K562 (cell line): ENCODE measurements around the gene SHANK1. TPM values are rescaled to one million over a fixed set of nuclear protein-coding genes. Genes with fewer than 3 reads are reported as not detected.

Source experiments
- BRF2 ChIP-seq: IDR thresholded peaks from 3 replicates; pipeline ENCODE4 v1.6.1; 2011; ENCODE audit warnings: borderline replicate concordance, mild to moderate bottlenecking; ENCODE audit not compliant: insufficient read length, insufficient read depth
- FOXJ2 ChIP-seq: fragments of 200-800 bp; sonication (Bioruptor generic); IDR thresholded peaks from 2 replicates; pipeline ENCODE4 v1.6.1; 2016; ENCODE audit warnings: missing genetic modification characterization, missing compliant biosample characterization
- HMG20B ChIP-seq: fragments of 250-450 bp; sonication (Bioruptor Pico); IDR thresholded peaks from 2 replicates; pipeline ENCODE4 v1.5.0; 2021; ENCODE audit warnings: mild to moderate bottlenecking
- HOMEZ ChIP-seq: fragments of 250-450 bp; sonication (Bioruptor Pico); IDR thresholded peaks from 2 replicates; pipeline ENCODE4 v1.4.0; 2020; ENCODE audit warnings: mild to moderate bottlenecking, moderate library complexity
- KAT7 ChIP-seq: sonication (generic); formaldehyde crosslinking; IDR thresholded peaks from 2 replicates; pipeline ENCODE4 v1.8.0; 2022; ENCODE audit warnings: missing genetic modification reagents, mild to moderate bottlenecking, borderline replicate concordance
- KDM1A ChIP-seq, 2 experiments: fragments of 450-650 bp; IDR thresholded peaks; 2 replicates each; pipeline ENCODE4 v1.6.1; 2016; ENCODE audit warnings: mild to moderate bottlenecking in 2 of 2
- MCM2 ChIP-seq: fragments of 450-650 bp; IDR thresholded peaks from 2 replicates; pipeline ENCODE4 v1.6.1; 2017; ENCODE audit warnings: low read depth, mild to moderate bottlenecking
- MCM7 ChIP-seq, 2 experiments: fragments of 450-650 bp; IDR thresholded peaks; 2 replicates each; pipeline ENCODE4 v1.6.1; 2016 to 2018
- MEF2D ChIP-seq: conservative IDR thresholded peaks from 2 replicates; pipeline ENCODE4 v1.6.1; 2016; ENCODE audit warnings: low read depth, missing genetic modification characterization, missing compliant biosample characterization
- MEIS2 ChIP-seq: fragments of 450-650 bp; IDR thresholded peaks from 2 replicates; pipeline ENCODE4 v1.6.1; 2014; ENCODE audit warnings: mild to moderate bottlenecking; ENCODE audit not compliant: partially characterized antibody
- MIER1 ChIP-seq: fragments of 450-650 bp; IDR thresholded peaks from 2 replicates; pipeline ENCODE4 v1.6.1; 2016; ENCODE audit warnings: antibody characterized with exemption, mild to moderate bottlenecking, low read depth
- MTF1 ChIP-seq: fragments of 250-450 bp; sonication (Bioruptor Pico); IDR thresholded peaks from 2 replicates; pipeline ENCODE4 v1.9.0; 2021; ENCODE audit warnings: moderate library complexity, mild to moderate bottlenecking, inconsistent platforms, borderline replicate concordance
- NCOA6 ChIP-seq: fragments of 450-650 bp; IDR thresholded peaks from 2 replicates; pipeline ENCODE4 v1.6.1; 2017; ENCODE audit warnings: mild to moderate bottlenecking
- PRPF4 ChIP-seq: fragments of 200-400 bp; formaldehyde crosslinking; IDR thresholded peaks from one replicate; pipeline ENCODE4 v1.6.1; 2017; ENCODE audit warnings: low read length, low read depth, mild to moderate bottlenecking; ENCODE audit not compliant: insufficient read depth, poor library complexity, severe bottlenecking
- ZNF217 ChIP-seq: sonication (generic); formaldehyde crosslinking; IDR thresholded peaks from 2 replicates; pipeline ENCODE4 v1.8.0; 2022; ENCODE audit warnings: mild to moderate bottlenecking, missing genetic modification reagents
- ZNF224 ChIP-seq: sonication (generic); formaldehyde crosslinking; IDR thresholded peaks from 2 replicates; pipeline ENCODE4 v1.8.0; 2022; ENCODE audit warnings: mild to moderate bottlenecking, missing genetic modification reagents
- ZNF280A ChIP-seq: fragments of 450-650 bp; IDR thresholded peaks from 2 replicates; pipeline ENCODE4 v1.6.1; 2018; ENCODE audit warnings: mild to moderate bottlenecking, low read depth; ENCODE audit not compliant: partially characterized antibody
- ZNF639 ChIP-seq, 2 experiments: fragments of 200-800 bp in 1 of 2; sonication (Bioruptor generic) in 1 of 2; sonication (generic) in 1 of 2; formaldehyde crosslinking in 1 of 2; IDR thresholded peaks in 1 of 2; conservative IDR thresholded peaks in 1 of 2; 2 replicates each; pipeline versions ENCODE4 v1.5.0 to v1.6.1; 2016 to 2020; ENCODE audit warnings: missing compliant biosample characterization in 1 of 2, missing genetic modification characterization in 1 of 2, missing genetic modification reagents in 1 of 2
- ZNF77 ChIP-seq: fragments of 250-450 bp; sonication (Bioruptor Pico); IDR thresholded peaks from 2 replicates; pipeline ENCODE4 v1.5.0; 2020
- polyA plus RNA-seq, 8 experiments: library from polyadenylated mRNA; depleted of rRNA in 4 of 8; stranded (reverse) in 5 of 8; unstranded in 3 of 8; fragments of >200 nt; fragmentation: Nextera tagmentation in 2 of 8; fragmentation: Illumina TruSeq in 1 of 8; extraction: Ambion mirVana in 2 of 8; extraction: Trizol in 1 of 8; gene quantifications; 2 replicates each; pipeline versions ENCODE4 v1.2.1 to v1.2.3, GENCODE V29; 2011 to 2014; ENCODE audit warnings: inconsistent platforms in 1 of 8, missing spikeins in 1 of 8
- total RNA-seq, 7 experiments: library from RNA; depleted of rRNA in 6 of 7; stranded (reverse); fragments of >200 nt in 6 of 7; fragmentation: Illumina TruSeq in 2 of 7; extraction: Trizol in 2 of 7; gene quantifications; 2 replicates each; pipeline versions ENCODE4 v1.2.1 to v1.2.3, GENCODE V29; 2011 to 2021; ENCODE audit warnings: low replicate concordance in 1 of 7

SHANK1 gene
- total and polyA plus RNA-seq, 9 of the 15 experiments (the other 6 are each of a cell fraction or from before 2014, with no cell fraction given): 0.33 to 1.3 (median 0.55) TPM; not detected in 2

GRCh38 chr19:50658441-50659317, 60.9 kb downstream of the SHANK1 start (continued):
- TF ChIP-seq NCOA6 (no peak), PRPF4 (no peak), KDM1A (IDR thresholded peaks at IDR 0.05) (no peak), KAT7 (peak; percentile 84; the same call in 1 of the 2 replicates), BRF2 (no peak), MIER1 (0 out of 2 replicates have a peak, but pooled peaks have one; percentile 40), ZNF280A (no peak), MTF1 (CRISPR knock-in tag) (no peak), ZNF639 (CRISPR knock-in tag; conservative IDR thresholded peaks at IDR 0.05 in 1 of 2, IDR thresholded peaks at IDR 0.05 in 1 of 2) (peak in 1 of 2 experiments; percentile 44; a peak in 1 of 4 replicates), ZNF77 (peak; percentile 77; the same call in 1 of the 2 replicates), MEIS2 (peak; percentile 98), FOXJ2 (0 out of 2 replicates have a peak, but pooled peaks have one; percentile 28), HMG20B (CRISPR knock-in tag) (peak; percentile 75; the same call in 1 of the 2 replicates), ZNF217 (CRISPR knock-in tag) (no peak), MEF2D (0 out of 2 replicates have a peak, but pooled peaks have one; percentile 17), MCM7 (IDR thresholded peaks at IDR 0.05) (no peak), HOMEZ (CRISPR knock-in tag) (no peak), MCM2 (no peak), ZNF224 (CRISPR knock-in tag) (peak; percentile 35; the same call in 1 of the 2 replicates)
